IPS-20b (cell line): ENCODE results near the gene UGT1A1.

Source experiments
- H3K27ac ChIP-seq: one replicate; pipeline ENCODE4 v1.5.1; 2013; ENCODE audit warnings: low read length
- H3K27me3 ChIP-seq: 2 replicates; pipeline ENCODE4 v1.6.1; 2013; ENCODE audit warnings: mild to moderate bottlenecking, low read length, inconsistent platforms; ENCODE audit not compliant: insufficient read depth
- H3K36me3 ChIP-seq: 2 replicates; pipeline ENCODE4 v1.6.1; 2013; ENCODE audit warnings: low read depth, mild to moderate bottlenecking, inconsistent platforms, low read length, moderate library complexity; ENCODE audit not compliant: insufficient read depth
- H3K4me1 ChIP-seq: 2 replicates; pipeline ENCODE4 v1.6.1; 2013; ENCODE audit warnings: mild to moderate bottlenecking, control low read depth, inconsistent platforms, low read length, moderate library complexity; ENCODE audit not compliant: insufficient read depth
- H3K4me3 ChIP-seq: 2 replicates; pipeline ENCODE4 v1.5.1; 2013; ENCODE audit warnings: mild to moderate bottlenecking, low read length, inconsistent platforms
- H3K9ac ChIP-seq: 2 replicates; pipeline ENCODE4 v1.6.1; 2013; ENCODE audit warnings: low read depth, mild to moderate bottlenecking, inconsistent platforms, low read length, moderate library complexity
- H3K9me3 ChIP-seq: 2 replicates; pipeline ENCODE4 v1.6.1; 2013; ENCODE audit warnings: mild to moderate bottlenecking, low read depth, low read length, inconsistent platforms; ENCODE audit not compliant: insufficient read depth

Gene UGT1A1

GRCh38 chr2:233813236-233814055 lies 53.4 kb downstream of the UGT1A1 start:
- no peaks in the 10 kb centered on the region for H3K27me3 ChIP-seq
- H3K4me3 ChIP-seq = no peak overlapping the region
- H3K9ac ChIP-seq = no peak overlapping the region
- H3K4me1 ChIP-seq = no peaks in the 10 kb centered on the region
- H3K27ac ChIP-seq = no peak overlapping the region
- H3K36me3 ChIP-seq = no peaks in the 10 kb centered on the region
- H3K9me3 ChIP-seq = no peaks in the 10 kb centered on the region

GRCh38 chr2:233814056-233814835 lies 54.2 kb downstream of the UGT1A1 start:
- no peaks in the 10 kb centered on the region for H3K9me3 ChIP-seq
- H3K36me3 ChIP-seq = no peaks in the 10 kb centered on the region
- no peaks in the 10 kb centered on the region for H3K27me3 ChIP-seq
- no peaks in the 10 kb centered on the region for H3K4me1 ChIP-seq
- H3K4me3 ChIP-seq = no peak overlapping the region
- H3K27ac ChIP-seq = no peak overlapping the region
- no peak overlapping the region for H3K9ac ChIP-seq

GRCh38 chr2:233815861-233816260 lies 55.8 kb downstream of the UGT1A1 start:
- Histone ChIP-seq H3K27ac (no peak overlapping the region), H3K9ac (no peak overlapping the region), H3K36me3 (no peaks in the 10 kb centered on the region), H3K9me3 (no peaks in the 10 kb centered on the region), H3K4me1 (no peaks in the 10 kb centered on the region), H3K27me3 (no peaks in the 10 kb centered on the region), H3K4me3 (no peak overlapping the region)

GRCh38 chr2:233816334-233816733 lies 56.3 kb downstream of the UGT1A1 start:
- Histone ChIP-seq H3K4me3 (no peak overlapping the region), H3K9ac (no peak overlapping the region), H3K27ac (no peak overlapping the region), H3K36me3 (no peaks in the 10 kb centered on the region), H3K9me3 (no peaks in the 10 kb centered on the region), H3K27me3 (no peaks in the 10 kb centered on the region), H3K4me1 (no peaks in the 10 kb centered on the region)

- Histone ChIP-seq H3K36me3 (no peaks in the 10 kb centered on the region), H3K4me3 (no peak overlapping the region), H3K4me1 (no peaks in the 10 kb centered on the region), H3K9ac (no peak overlapping the region), H3K27ac (no peak overlapping the region), H3K27me3 (no peaks in the 10 kb centered on the region), H3K9me3 (no peaks in the 10 kb centered on the region)
These were observed 56.7 kb downstream of the UGT1A1 start for GRCh38 chr2:233816771-233817170.

GRCh38 chr2:233817361-233817911 lies 57.4 kb downstream of the UGT1A1 start:
- H3K9ac ChIP-seq = no peak overlapping the region
- H3K36me3 ChIP-seq = no peaks in the 10 kb centered on the region
- H3K27ac ChIP-seq = no peak overlapping the region
- H3K4me3 ChIP-seq = no peak overlapping the region
- H3K27me3 ChIP-seq = no peaks in the 10 kb centered on the region
- no peaks in the 10 kb centered on the region for H3K4me1 ChIP-seq
- H3K9me3 ChIP-seq = no peaks in the 10 kb centered on the region

GRCh38 chr2:233817995-233818638 lies 58.0 kb downstream of the UGT1A1 start:
- Histone ChIP-seq H3K9ac (no peak overlapping the region), H3K9me3 (no peaks in the 10 kb centered on the region), H3K4me3 (no peak overlapping the region), H3K4me1 (no peaks in the 10 kb centered on the region), H3K27me3 (no peaks in the 10 kb centered on the region), H3K36me3 (no peaks in the 10 kb centered on the region), H3K27ac (no peak overlapping the region)

- H3K9ac ChIP-seq = no peak overlapping the region
- H3K4me1 ChIP-seq = no peaks in the 10 kb centered on the region
- H3K4me3 ChIP-seq = no peak overlapping the region
- H3K36me3 ChIP-seq = no peaks in the 10 kb centered on the region
- no peaks in the 10 kb centered on the region for H3K9me3 ChIP-seq
- H3K27me3 ChIP-seq = no peaks in the 10 kb centered on the region
- no peak overlapping the region for H3K27ac ChIP-seq
These were observed 58.9 kb downstream of the UGT1A1 start for GRCh38 chr2:233818639-233819621.

- Histone ChIP-seq H3K4me3 (no peak overlapping the region), H3K9ac (no peak overlapping the region), H3K27ac (no peak overlapping the region), H3K4me1 (no peaks in the 10 kb centered on the region), H3K9me3 (no peaks in the 10 kb centered on the region), H3K36me3 (no peaks in the 10 kb centered on the region), H3K27me3 (no peaks in the 10 kb centered on the region)
These were observed 60.1 kb downstream of the UGT1A1 start for GRCh38 chr2:233819884-233820773.

GRCh38 chr2:233820774-233821105 lies 60.7 kb downstream of the UGT1A1 start:
- H3K27me3 ChIP-seq = no peaks in the 10 kb centered on the region
- H3K4me3 ChIP-seq = no peak overlapping the region
- no peaks in the 10 kb centered on the region for H3K36me3 ChIP-seq

More at GRCh38 chr2:233820774-233821105, 60.7 kb downstream of the UGT1A1 start:
- no peak overlapping the region for H3K27ac ChIP-seq
- no peak overlapping the region for H3K9ac ChIP-seq
- no peaks in the 10 kb centered on the region for H3K9me3 ChIP-seq
- H3K4me1 ChIP-seq = no peaks in the 10 kb centered on the region
